ENCODE results near the gene MPZL3.

GRCh38 chr11:118226781-118227180, 25.4 kb downstream of the MPZL3 start:
- TF ChIP-seq CTCF (IDR thresholded peaks at IDR 0.05; ENCODE audit: low read depth, low read length, missing input control) (no peak), EGR1 (IDR thresholded peaks at IDR 0.05; ENCODE audit: low read depth in 2 of 2) (no peak), JUND (IDR thresholded peaks at IDR 0.05) (no peak), YY1 (IDR thresholded peaks at IDR 0.05) (no peak), GABPA (IDR thresholded peaks at IDR 0.05 in 1 of 2, conservative IDR thresholded peaks at IDR 0.05 in 1 of 2) (no peak), RAD21 (IDR thresholded peaks at IDR 0.05) (no peak), SP1 (IDR thresholded peaks at IDR 0.05) (no peak), TAF1 (conservative IDR thresholded peaks at IDR 0.05) (no peak), FOXA1 (IDR thresholded peaks at IDR 0.05) (no peak), ATF3 (IDR thresholded peaks at IDR 0.05) (no peak), ZBTB33 (IDR thresholded peaks at IDR 0.05) (no peak), HNF4G (IDR thresholded peaks at IDR 0.05) (no peak)
- TF ChIP-seq, protein P1, sequence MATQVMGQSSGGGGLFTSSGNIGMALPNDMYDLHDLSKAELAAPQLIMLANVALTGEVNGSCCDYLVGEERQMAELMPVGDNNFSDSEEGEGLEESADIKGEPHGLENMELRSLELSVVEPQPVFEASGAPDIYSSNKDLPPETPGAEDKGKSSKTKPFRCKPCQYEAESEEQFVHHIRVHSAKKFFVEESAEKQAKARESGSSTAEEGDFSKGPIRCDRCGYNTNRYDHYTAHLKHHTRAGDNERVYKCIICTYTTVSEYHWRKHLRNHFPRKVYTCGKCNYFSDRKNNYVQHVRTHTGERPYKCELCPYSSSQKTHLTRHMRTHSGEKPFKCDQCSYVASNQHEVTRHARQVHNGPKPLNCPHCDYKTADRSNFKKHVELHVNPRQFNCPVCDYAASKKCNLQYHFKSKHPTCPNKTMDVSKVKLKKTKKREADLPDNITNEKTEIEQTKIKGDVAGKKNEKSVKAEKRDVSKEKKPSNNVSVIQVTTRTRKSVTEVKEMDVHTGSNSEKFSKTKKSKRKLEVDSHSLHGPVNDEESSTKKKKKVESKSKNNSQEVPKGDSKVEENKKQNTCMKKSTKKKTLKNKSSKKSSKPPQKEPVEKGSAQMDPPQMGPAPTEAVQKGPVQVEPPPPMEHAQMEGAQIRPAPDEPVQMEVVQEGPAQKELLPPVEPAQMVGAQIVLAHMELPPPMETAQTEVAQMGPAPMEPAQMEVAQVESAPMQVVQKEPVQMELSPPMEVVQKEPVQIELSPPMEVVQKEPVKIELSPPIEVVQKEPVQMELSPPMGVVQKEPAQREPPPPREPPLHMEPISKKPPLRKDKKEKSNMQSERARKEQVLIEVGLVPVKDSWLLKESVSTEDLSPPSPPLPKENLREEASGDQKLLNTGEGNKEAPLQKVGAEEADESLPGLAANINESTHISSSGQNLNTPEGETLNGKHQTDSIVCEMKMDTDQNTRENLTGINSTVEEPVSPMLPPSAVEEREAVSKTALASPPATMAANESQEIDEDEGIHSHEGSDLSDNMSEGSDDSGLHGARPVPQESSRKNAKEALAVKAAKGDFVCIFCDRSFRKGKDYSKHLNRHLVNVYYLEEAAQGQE (IDR thresholded peaks at IDR 0.05), result no peak
- TF ChIP-seq, protein P2, sequence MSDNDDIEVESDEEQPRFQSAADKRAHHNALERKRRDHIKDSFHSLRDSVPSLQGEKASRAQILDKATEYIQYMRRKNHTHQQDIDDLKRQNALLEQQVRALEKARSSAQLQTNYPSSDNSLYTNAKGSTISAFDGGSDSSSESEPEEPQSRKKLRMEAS (IDR thresholded peaks at IDR 0.05), result no peak

Measured in liver (tissue), 3 donors.